ENCODE data around the gene OR10G3.
"Not testable (repeated sequence)": the region's sequence is repeated elsewhere in the genome, so short reads cannot be mapped to it uniquely, and the experiment has no call there.

The OR10G3 gene

DNA sequence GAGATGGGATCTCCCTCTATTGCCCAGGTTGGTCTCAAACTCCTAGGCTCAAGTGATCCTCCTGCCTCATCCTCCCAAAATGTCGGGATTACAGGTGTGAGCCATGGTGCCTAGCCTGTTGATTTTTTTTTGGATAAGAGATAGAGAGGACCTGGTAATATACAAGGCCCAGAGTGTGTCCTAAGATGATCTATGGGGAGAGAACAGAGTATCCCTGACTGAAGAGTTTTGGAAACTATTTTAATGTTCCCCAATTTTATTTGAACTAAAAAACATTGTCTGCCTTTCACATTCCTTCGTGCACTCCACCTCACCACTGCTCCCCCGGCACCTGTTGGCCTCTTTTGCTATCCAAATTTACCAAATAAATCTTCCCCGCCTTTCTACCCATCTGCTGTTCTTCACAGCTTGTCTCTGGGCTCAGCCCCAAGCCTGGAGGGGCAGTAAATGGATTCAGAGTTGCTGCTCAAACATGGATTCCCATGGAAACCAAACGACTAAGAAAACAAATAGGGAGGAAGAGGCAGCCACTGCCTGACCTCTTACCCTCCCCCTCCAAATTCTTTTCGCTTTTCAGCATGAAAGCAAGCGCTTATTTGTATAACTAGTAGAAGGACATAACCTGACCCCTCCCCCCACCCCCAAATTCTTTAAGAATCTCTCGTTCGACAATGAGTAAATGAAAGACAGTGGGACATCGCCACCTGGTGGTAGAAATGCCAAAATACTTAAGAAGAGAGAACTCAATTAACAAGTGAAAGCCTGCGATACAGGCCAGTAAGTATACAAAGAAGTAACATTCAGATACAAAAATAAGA is 22.6 kb downstream of the OR10G3 start:
- H3K4me3 ChIP-seq (ENCODE audit: low read length, poor library complexity, severe bottlenecking): peak overlapping the region; percentile 67
- H2AFZ ChIP-seq (ENCODE audit: low read length): peak overlapping the region; percentile 95
- peak overlapping the region; percentile 44 for H3K9ac ChIP-seq (ENCODE audit: low read depth, low read length, poor library complexity, severe bottlenecking)

DNA sequence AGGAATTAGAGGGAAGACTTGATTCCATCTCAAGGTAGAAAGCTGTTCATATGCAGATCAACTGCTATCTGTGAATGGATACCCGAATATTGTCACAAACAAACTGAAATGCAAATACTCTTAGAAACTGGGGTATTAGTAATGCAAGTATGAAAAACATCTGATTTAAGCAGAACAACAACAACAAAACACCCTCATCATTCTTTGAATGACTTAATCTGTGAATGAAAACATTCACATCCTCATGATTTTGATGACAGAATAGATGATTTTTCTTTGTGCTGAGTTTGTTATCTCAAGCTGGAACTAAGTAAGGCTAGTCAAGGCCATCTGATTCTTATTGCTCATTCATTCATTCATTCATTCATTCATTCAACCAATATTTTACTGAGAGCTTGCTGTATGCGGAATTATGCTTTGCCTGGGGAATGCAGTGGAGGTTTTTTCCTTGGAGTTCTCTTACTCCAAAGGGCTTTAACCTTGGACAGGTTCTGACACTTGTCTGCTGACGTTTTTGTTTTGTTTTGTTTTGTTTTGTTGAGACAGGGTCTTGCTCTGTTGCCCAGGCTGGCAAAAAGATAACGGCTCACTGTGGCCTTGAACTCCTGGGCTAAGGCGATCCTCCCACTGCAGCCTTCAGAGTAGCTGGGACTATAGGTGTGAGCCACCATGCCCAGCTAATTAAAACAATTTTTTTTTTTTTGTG is 23.3 kb downstream of the OR10G3 start:
- Histone ChIP-seq H3K9me2 (replicated peaks; ENCODE audit: low read depth, low read length) (no peaks in the 10 kb centered on the region), H3K4me1 (ENCODE audit: insufficient read depth, low read length, poor library complexity, severe bottlenecking) (no peaks in the 10 kb centered on the region), H4K20me1 (ENCODE audit: insufficient read depth, low read length, poor library complexity, severe bottlenecking) (no peaks in the 10 kb centered on the region), H3K36me3 (ENCODE audit: insufficient read depth, low read length) (no peaks in the 10 kb centered on the region), H3K9ac (ENCODE audit: low read depth, low read length, poor library complexity, severe bottlenecking) (no peak overlapping the region), H3K27me3 (ENCODE audit: insufficient read depth, low read length, poor library complexity, severe bottlenecking) (no peaks in the 10 kb centered on the region), H3K79me2 (ENCODE audit: insufficient read depth, low read length) (no peaks in the 10 kb centered on the region), H3K4me3 (ENCODE audit: low read length, poor library complexity, severe bottlenecking) (no peak overlapping the region), H3F3A (ENCODE audit: low read depth) (no peaks in the 10 kb centered on the region), H2AFZ (ENCODE audit: low read length) (0 out of 2 replicates have a peak overlapping the region, but pooled peaks have one; percentile 95), H3K4me2 (ENCODE audit: low read depth, low read length, poor library complexity, severe bottlenecking) (no peak overlapping the region), H3K9me3 (ENCODE audit: insufficient read depth, low read depth, low read length) (no peaks in the 10 kb centered on the region)
- TF ChIP-seq, protein P1, sequence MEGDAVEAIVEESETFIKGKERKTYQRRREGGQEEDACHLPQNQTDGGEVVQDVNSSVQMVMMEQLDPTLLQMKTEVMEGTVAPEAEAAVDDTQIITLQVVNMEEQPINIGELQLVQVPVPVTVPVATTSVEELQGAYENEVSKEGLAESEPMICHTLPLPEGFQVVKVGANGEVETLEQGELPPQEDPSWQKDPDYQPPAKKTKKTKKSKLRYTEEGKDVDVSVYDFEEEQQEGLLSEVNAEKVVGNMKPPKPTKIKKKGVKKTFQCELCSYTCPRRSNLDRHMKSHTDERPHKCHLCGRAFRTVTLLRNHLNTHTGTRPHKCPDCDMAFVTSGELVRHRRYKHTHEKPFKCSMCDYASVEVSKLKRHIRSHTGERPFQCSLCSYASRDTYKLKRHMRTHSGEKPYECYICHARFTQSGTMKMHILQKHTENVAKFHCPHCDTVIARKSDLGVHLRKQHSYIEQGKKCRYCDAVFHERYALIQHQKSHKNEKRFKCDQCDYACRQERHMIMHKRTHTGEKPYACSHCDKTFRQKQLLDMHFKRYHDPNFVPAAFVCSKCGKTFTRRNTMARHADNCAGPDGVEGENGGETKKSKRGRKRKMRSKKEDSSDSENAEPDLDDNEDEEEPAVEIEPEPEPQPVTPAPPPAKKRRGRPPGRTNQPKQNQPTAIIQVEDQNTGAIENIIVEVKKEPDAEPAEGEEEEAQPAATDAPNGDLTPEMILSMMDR (conservative IDR thresholded peaks at IDR 0.05; ENCODE audit: low read length): no peak
- no peak for TF ChIP-seq EZH2phosphoT487 (IDR thresholded peaks at IDR 0.05; ENCODE audit: borderline replicate concordance)

More for the DNA sequence above, 22.6 kb downstream of the OR10G3 start:
- Histone ChIP-seq H3K4me2 (ENCODE audit: low read depth, low read length, poor library complexity, severe bottlenecking) (peak overlapping the region; percentile 75), H3K79me2 (ENCODE audit: insufficient read depth, low read length) (no peaks in the 10 kb centered on the region), H3K4me1 (ENCODE audit: insufficient read depth, low read length, poor library complexity, severe bottlenecking) (no peaks in the 10 kb centered on the region), H3K36me3 (ENCODE audit: insufficient read depth, low read length) (no peaks in the 10 kb centered on the region), H3K9me2 (replicated peaks; ENCODE audit: low read depth, low read length) (no peaks in the 10 kb centered on the region), H4K20me1 (ENCODE audit: insufficient read depth, low read length, poor library complexity, severe bottlenecking) (no peaks in the 10 kb centered on the region), H3K27me3 (ENCODE audit: insufficient read depth, low read length, poor library complexity, severe bottlenecking) (no peaks in the 10 kb centered on the region), H3F3A (ENCODE audit: low read depth) (no peaks in the 10 kb centered on the region), H3K9me3 (ENCODE audit: insufficient read depth, low read depth, low read length) (no peaks in the 10 kb centered on the region)
- TF ChIP-seq, protein P1 (conservative IDR thresholded peaks at IDR 0.05; ENCODE audit: low read length): peak; percentile 87
- TF ChIP-seq EZH2phosphoT487 (IDR thresholded peaks at IDR 0.05; ENCODE audit: borderline replicate concordance): no peak

DNA sequence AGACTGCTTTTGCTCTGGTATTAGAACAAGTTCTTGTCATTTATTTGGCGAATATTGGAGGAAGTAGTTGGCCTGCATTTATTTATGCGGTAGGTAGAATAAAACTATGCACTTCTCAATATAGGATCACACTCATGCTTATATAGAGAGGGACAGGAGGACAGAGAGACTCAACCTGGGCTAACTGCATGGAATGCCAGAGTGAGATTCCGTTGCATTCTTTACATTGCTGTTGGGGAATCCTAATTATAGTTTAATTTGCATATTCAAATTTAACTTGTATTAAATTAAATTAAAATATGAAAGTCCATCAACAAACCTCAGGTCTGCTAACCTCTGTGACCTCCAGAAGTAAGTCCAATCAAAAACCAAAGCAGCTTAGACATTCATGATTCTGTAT is 26.6 kb downstream of the OR10G3 start:
- TF ChIP-seq, protein P1 (conservative IDR thresholded peaks at IDR 0.05; ENCODE audit: low read length): no peak
- TF ChIP-seq EZH2phosphoT487 (IDR thresholded peaks at IDR 0.05; ENCODE audit: borderline replicate concordance): no peak
- Histone ChIP-seq H3K79me2 (ENCODE audit: insufficient read depth, low read length) (no peaks in the 10 kb centered on the region), H3K4me3 (ENCODE audit: low read length, poor library complexity, severe bottlenecking) (no peak overlapping the region), H3K36me3 (ENCODE audit: insufficient read depth, low read length) (no peaks in the 10 kb centered on the region), H2AFZ (ENCODE audit: low read length) (no peak overlapping the region), H3K9me3 (ENCODE audit: insufficient read depth, low read depth, low read length) (no peaks in the 10 kb centered on the region), H3K27me3 (ENCODE audit: insufficient read depth, low read length, poor library complexity, severe bottlenecking) (no peaks in the 10 kb centered on the region), H3K4me1 (ENCODE audit: insufficient read depth, low read length, poor library complexity, severe bottlenecking) (no peaks in the 10 kb centered on the region), H4K20me1 (ENCODE audit: insufficient read depth, low read length, poor library complexity, severe bottlenecking) (no peaks in the 10 kb centered on the region), H3K9me2 (replicated peaks; ENCODE audit: low read depth, low read length) (no peaks in the 10 kb centered on the region), H3F3A (ENCODE audit: low read depth) (no peaks in the 10 kb centered on the region), H3K4me2 (ENCODE audit: low read depth, low read length, poor library complexity, severe bottlenecking) (no peak overlapping the region), H3K9ac (ENCODE audit: low read depth, low read length, poor library complexity, severe bottlenecking) (no peak overlapping the region)

DNA sequence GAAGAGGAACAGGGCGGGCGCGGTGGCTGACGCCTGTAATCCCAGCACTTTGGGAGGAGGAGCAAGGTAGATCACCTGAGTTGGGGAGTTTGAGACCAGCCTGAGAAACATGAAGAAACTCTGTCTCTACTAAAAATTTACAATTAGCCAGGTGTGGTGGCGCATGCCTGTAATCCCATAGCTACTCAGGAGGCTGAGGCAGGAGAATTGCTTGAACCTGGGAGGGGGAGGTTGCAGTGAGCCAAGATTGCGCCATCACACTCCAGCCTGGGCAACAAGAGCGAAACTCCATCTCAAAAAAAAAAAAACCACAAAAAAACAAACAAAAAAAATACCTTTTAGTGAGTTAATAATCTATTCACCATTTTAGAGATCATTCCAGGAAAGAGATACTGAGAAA is 35.3 kb downstream of the OR10G3 start:
- H3K4me1 ChIP-seq (ENCODE audit: insufficient read depth, low read length, poor library complexity, severe bottlenecking); H3F3A ChIP-seq (ENCODE audit: low read depth); H3K4me3 ChIP-seq (ENCODE audit: low read length, poor library complexity, severe bottlenecking); H3K79me2 ChIP-seq (ENCODE audit: insufficient read depth, low read length); H4K20me1 ChIP-seq (ENCODE audit: insufficient read depth, low read length, poor library complexity, severe bottlenecking); H3K9ac ChIP-seq (ENCODE audit: low read depth, low read length, poor library complexity, severe bottlenecking); H3K36me3 ChIP-seq (ENCODE audit: insufficient read depth, low read length); H2AFZ ChIP-seq (ENCODE audit: low read length); H3K27me3 ChIP-seq (ENCODE audit: insufficient read depth, low read length, poor library complexity, severe bottlenecking); H3K9me3 ChIP-seq (ENCODE audit: insufficient read depth, low read depth, low read length); H3K4me2 ChIP-seq (ENCODE audit: low read depth, low read length, poor library complexity, severe bottlenecking); H3K9me2 ChIP-seq (replicated peaks; ENCODE audit: low read depth, low read length): not testable (repeated sequence)

Data from Loucy (cell line).